Ovary (tissue), 9 donors: Measurements from ENCODE around the gene KIT. TPM values are rescaled to one million over a fixed set of nuclear protein-coding genes. Genes with fewer than 3 reads are reported as not detected.

Experiments used
- DNase-seq, 5 donors: peaks; one replicate each; pipeline ENCODE4 v3.0.0-alpha.2; 2019 to 2020
- H3K27ac ChIP-seq, 2 donors: fragments of 200-600 bp; one replicate each; pipeline versions ENCODE4 v1.5.1 to v1.8.0; 2019 to 2022
- H3K27me3 ChIP-seq: fragments of 200-600 bp; one replicate; pipeline ENCODE4 v1.8.0; 2022
- H3K36me3 ChIP-seq: fragments of 200-600 bp; sonication (generic); one replicate; pipeline ENCODE4 v1.5.1; 2019
- H3K4me1 ChIP-seq: one replicate; pipeline ENCODE4 v1.8.1; 2013; ENCODE audit warnings: mild to moderate bottlenecking, moderate library complexity; ENCODE audit not compliant: insufficient read depth
- H3K4me3 ChIP-seq: fragments of 200-600 bp; sonication (generic); one replicate; pipeline ENCODE4 v1.5.1; 2017
- H3K9me3 ChIP-seq, 2 donors: fragments of 200-600 bp in 1 of 2; sonication (generic) in 1 of 2; one replicate each; pipeline versions ENCODE4 v1.5.1 to v1.8.1; 2013 to 2019; ENCODE audit warnings: mild to moderate bottlenecking in 1 of 2, moderate library complexity in 1 of 2
- CTCF ChIP-seq, 3 donors: fragments of 450-650 bp in 2 of 3; fragments of 200-600 bp in 1 of 3; IDR thresholded peaks; one replicate each; pipeline versions ENCODE4 v1.5.1 to v1.8.0; 2016 to 2022; ENCODE audit warnings: antibody characterized with exemption in 3 of 3, mild to moderate bottlenecking in 1 of 3
- EP300 ChIP-seq: sonication (generic); formaldehyde crosslinking; IDR thresholded peaks from one replicate; pipeline ENCODE4 v1.6.1; 2017; ENCODE audit warnings: antibody characterized with exemption
- POLR2A ChIP-seq: fragments of 450-650 bp; IDR thresholded peaks from one replicate; pipeline ENCODE4 v1.6.1; 2017; ENCODE audit warnings: antibody characterized with exemption, mild to moderate bottlenecking, moderate library complexity
- WGBS, 3 donors: extraction: QIAGEN DNeasy Blood & Tissue Kit in 1 of 3; methylation state at CpG; one replicate each; pipeline versions ENCODE4 v1.1.5 to v1.1.7; 2013 to 2017; 5-methylcytosine and 5-hydroxymethylcytosine counted together
- intact Hi-C, 4 donors: fragments of 100-400 bp; cut with DNase I; formaldehyde crosslinking; loops; one replicate each; pipeline versions ENCODE4 v1.11.0 to v1.15.1; 2022 to 2023
- polyA plus RNA-seq, 2 donors: library from polyadenylated mRNA; stranded (reverse); fragments of 200-250 nt in 1 of 2; fragments of 350-450 nt in 1 of 2; fragmentation: Illumina TruSeq in 1 of 2; extraction: RNeasy Lipid Tissue Mini Kit (QIAGEN cat#74804) in 1 of 2; gene quantifications; one replicate each; pipeline ENCODE4 v1.2.3, GENCODE V29; 2013 to 2014
- total RNA-seq, 7 donors: library from RNA; depleted of rRNA in 2 of 7; stranded (reverse); fragments of >200 nt in 2 of 7; fragmentation: NEBNext Ultra II Directional in 3 of 7; extraction: Animal tissue kit (Norgen Biotek cat#: 25700) in 3 of 7; gene quantifications; one replicate each; pipeline versions ENCODE4 v1.1.0 to v1.2.4, GENCODE V29; 2016 to 2023
- donor health status: DM: no; HTN: no; CAD: no; lungs with moderate emphysema.
- donor health status: DM: no; HTN: no; CAD: no.
- donor health status: Bipolar disorder and iron deficiency.
- donor health status: DM: yes; HTN: yes; CAD: no.
- donor health status: DM: no; HTN: no; CAD: no.
- donor health status: DM: yes; HTN: yes; CAD: no.

The KIT gene
- total and polyA plus RNA-seq, 9 donors = 7.0 to 61.8 (median 21.7) TPM

- H3K9me3 ChIP-seq = no peaks in the 10 kb centered on the region
- H3K36me3 ChIP-seq = no peaks in the 10 kb centered on the region
- no peaks in the 10 kb centered on the region for H3K27me3 ChIP-seq
- peaks cover 12% of the 10 kb centered on the region for H3K4me1 ChIP-seq
- intact Hi-C loops = no loop called here
- no peak for TF ChIP-seq POLR2A
- TF ChIP-seq EP300 = no peak
- no peak for TF ChIP-seq CTCF (IDR thresholded peaks at IDR 0.05)
- no peak overlapping the region for H3K27ac ChIP-seq
- no peak overlapping the region for H3K4me3 ChIP-seq
- no peak for DNase-seq
Measured at GRCh38 chr4:54780149-54780495, 122.4 kb downstream of the KIT start.

- TF ChIP-seq EP300 (no peak), CTCF (IDR thresholded peaks at IDR 0.05) (no peak), POLR2A (no peak)
- WGBS, 3 donors = 5 to 22% (median 6%) methylated on average over 4 of the region's 4 CpGs
- Histone ChIP-seq H3K27ac (peak overlapping the region in 1 of 2 donors; percentile 34), H3K27me3 (no peaks in the 10 kb centered on the region), H3K36me3 (no peaks in the 10 kb centered on the region), H3K4me3 (no peak overlapping the region), H3K4me1 (peaks cover 12% of the 10 kb centered on the region), H3K9me3 (no peaks in the 10 kb centered on the region)
- peak in 4 of 5 donors; percentile 25 to 43 (median 36) for DNase-seq
- intact Hi-C loops = no loop called here
Measured at GRCh38 chr4:54781756-54782155, 124.0 kb downstream of the KIT start.

DNA sequence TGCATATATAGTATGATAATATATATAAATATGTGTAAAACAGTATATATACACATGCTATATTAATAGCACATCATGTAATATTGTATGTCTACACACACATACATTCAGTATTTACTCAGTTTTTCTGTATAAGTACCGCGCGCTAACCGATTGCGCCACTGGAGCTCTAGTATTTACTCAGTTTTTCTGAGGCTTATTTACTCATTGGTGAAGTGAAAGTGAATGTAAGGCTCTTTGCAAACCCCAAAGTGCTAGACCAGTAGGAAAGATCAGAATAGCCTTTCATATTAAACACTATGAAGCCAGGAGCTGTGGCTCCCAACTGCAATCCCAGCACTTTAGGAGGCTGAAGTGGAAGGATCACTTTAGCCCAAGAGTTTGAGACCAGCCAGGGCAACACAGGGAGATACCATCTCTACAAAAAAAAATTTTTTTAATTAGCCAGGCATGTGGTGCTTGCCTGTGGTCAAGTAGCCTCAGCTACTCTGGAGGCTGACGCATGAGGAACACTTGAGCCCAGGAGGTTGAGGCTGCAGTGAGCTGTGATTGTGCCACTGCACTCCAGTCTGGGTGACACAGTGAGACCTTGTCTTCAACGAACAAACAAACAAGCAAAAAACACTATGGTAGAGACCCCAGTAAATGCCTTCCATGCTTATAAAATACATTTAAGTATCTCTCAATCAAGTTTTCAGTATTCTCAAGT is 125.8 kb downstream of the KIT start:
- TF ChIP-seq POLR2A = no peak
- no peak for TF ChIP-seq CTCF (IDR thresholded peaks at IDR 0.05)
- TF ChIP-seq EP300 = no peak
- DNase-seq = no peak
- peaks cover 12% of the 10 kb centered on the region for H3K4me1 ChIP-seq
- WGBS, 3 donors = 85 to 91% (median 88%) methylated on average over 7 of the region's 7 CpGs
- intact Hi-C loops = no loop called here
- H3K27me3 ChIP-seq = no peaks in the 10 kb centered on the region
- no peaks in the 10 kb centered on the region for H3K36me3 ChIP-seq
- H3K4me3 ChIP-seq = no peak overlapping the region
- peak overlapping the region in 1 of 2 donors; percentile 52 for H3K27ac ChIP-seq
- H3K9me3 ChIP-seq = no peaks in the 10 kb centered on the region

DNA sequence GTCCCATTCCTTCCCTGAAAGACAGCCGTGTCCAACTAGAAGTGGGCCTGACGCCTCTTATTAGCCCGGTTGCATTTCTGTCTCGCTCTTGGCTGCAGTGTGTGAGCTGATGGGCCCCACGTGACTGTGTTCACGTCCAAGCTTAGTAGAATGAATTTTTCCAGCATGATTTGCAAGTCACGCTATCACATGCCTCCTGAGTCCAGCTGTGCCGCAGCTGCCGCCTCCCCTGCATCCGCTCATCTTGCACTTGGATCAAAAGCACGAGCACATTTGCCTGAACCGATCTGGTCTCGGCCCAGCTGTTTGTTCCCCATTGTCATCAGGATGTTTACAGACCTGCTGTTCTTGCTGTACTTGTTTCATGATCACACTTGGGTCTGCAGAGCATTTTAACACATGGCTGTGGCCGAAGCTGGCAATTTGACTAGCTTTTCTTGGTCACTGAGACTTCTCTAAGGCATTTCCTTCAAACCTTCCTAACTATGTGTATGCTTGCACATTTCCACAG is 126.5 kb downstream of the KIT start:
- no peaks in the 10 kb centered on the region for H3K9me3 ChIP-seq
- 4 to 5% (median 4%) methylated on average over 14 of the region's 14 CpGs for WGBS, 3 donors
- TF ChIP-seq EP300 = peak; percentile 61
- no peak for TF ChIP-seq POLR2A
- no peak overlapping the region for H3K4me3 ChIP-seq
- peaks cover 12% of the 10 kb centered on the region for H3K4me1 ChIP-seq
- no peaks in the 10 kb centered on the region for H3K27me3 ChIP-seq
- intact Hi-C loops = no loop called here
- H3K27ac ChIP-seq = peak overlapping the region in 1 of 2 donors; percentile 52
- H3K36me3 ChIP-seq = no peaks in the 10 kb centered on the region
- peak; percentile 78 to 86 (median 83) for DNase-seq
